Stimulated activated CD4-positive, alpha-beta T cell treated with anti-CD3 and anti-CD28 coated beads, Interleukin-4, amount 100 ng/mL, for 24 hours (primary cell): ENCODE data around the gene EPAS1.
"Not testable (repeated sequence)": the region's sequence is repeated elsewhere in the genome, so short reads cannot be mapped to it uniquely, and the experiment has no call there.

Experiments
- DNase-seq: peaks from one replicate; pipeline ENCODE4 v3.0.0-alpha.2; 2020

Gene EPAS1

DNA sequence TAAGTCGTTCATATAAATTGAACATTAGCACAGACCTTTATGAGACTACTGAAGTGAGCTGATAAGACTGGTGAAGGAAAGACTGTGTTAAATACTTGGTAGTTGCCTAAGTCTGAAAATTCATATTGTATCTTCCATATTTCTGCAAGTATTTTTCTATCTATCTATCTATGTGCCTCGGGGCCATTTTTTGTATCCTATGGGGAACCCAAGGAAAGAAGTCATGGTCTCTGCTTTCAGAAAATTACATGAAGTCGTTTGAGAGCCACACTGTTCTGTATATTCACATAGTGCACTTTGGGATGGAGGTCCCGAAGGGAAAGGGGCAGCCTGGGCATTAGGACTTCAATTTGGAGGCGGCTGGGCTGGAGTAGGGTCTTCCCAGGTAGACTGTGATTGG lies 89.6 kb downstream of the EPAS1 start:
- no peak for DNase-seq

DNA sequence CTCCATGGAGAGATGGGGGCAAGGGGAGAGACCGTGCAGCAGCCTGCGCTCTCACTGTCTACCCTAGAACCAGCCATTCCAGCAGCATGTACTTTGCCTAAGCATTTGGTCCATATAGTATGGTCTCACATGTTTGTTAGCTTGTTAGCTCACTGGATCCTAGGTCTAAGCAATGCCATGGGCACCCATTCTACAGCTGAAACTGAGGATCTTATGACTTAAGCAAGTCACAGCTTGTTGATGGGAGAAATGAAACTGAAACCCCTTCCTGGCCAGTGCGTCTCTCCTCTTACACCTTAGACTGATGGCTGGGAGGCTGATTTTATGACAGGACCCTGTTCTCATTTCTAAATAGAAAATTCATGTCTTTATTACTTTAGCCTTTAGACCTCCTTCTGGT lies 90.1 kb downstream of the EPAS1 start:
- DNase-seq: no peak

DNA sequence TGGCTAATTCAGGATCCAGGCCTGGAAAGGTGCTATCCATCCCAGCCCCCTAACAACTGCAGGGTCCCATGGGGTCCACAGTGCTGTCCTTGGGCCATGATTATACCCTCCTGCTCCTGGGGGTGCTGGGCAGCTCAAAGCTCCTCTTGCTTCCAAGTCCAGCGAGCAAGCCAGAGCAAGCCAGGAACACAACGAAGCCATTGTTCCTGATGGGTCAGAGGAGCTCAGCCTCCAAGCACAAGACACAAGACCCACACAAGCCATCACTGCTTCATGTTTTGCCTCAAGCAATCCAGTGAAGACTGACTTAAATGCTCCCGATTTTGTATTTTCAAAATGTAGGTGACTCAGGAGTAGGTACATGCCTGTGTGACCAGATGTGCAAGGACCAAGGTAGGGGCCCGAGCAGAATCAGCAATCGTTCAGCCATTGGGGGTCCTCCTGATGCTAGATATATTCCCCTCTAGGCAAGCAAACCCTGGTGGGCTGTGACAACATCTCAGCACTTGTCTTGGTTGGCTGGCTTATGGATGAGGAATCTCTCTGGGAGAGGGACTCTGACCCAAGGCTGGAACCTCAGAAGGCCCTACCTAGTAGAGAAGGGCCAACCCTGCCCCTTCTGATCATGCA lies 90.8 kb downstream of the EPAS1 start:
- no peak for DNase-seq

DNA sequence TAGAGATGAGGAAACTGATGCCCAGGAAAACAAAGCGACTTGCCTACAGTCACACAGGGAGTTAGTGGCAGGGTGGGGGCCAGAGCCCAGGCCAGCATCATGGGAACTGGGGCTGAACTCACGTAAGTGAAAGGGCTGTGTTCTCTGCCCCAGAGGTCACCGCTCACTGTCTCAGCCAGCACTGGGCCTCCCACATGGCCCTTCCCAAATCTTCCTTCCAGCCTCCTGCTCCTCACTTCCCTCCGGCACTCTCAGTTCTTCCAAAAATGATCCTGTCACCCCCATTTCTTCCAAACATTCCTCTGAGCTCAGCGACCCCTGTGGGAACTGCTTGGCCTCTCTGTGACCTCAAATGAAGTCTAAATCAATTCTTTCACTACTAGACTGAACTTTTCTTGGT lies 91.7 kb downstream of the EPAS1 start:
- DNase-seq: no peak

DNA sequence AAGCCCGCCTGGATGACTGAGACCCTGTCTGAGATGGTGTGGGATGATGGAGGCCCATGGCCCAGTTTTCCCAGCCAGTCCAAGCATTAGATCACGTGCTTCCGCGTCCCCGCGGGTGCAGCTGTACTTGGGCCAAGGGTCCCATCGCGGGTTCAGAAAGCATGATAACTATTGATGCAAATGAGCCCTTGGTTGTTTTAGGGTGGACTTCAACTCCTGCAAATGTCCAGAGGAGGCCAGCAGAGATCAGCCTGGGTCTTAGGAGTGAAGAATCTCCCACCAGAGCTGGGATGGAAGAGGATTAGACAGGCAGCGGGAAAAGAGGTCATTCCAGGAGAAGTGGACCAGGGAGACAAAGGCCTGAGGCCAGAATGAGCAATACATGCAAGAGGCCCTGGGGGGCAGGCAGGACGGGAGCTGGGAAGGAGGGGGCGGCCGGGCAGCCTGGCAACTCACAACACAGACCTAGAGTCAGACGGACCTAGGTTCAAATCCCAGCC lies 92.3 kb downstream of the EPAS1 start:
- no peak for DNase-seq

DNA sequence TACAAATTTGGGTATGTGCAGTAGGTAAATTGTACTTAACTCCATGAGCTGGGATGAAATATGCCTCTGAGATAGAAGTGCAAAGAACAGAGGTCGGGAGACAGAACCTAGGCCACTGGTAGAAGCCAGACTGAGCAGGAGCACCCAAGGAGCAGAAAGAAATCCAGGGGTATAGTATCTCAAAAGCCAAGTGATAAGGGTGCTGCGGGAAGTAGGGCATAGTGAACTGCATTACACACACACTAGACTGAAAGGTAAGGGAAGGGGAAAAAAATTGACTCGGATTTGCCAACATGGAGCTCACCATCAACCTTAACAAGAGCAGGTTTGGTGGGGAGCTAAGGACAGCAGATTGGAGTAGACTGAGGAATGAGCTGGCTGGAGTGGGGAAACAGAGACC lies 92.8 kb downstream of the EPAS1 start:
- DNase-seq: no peak

DNA sequence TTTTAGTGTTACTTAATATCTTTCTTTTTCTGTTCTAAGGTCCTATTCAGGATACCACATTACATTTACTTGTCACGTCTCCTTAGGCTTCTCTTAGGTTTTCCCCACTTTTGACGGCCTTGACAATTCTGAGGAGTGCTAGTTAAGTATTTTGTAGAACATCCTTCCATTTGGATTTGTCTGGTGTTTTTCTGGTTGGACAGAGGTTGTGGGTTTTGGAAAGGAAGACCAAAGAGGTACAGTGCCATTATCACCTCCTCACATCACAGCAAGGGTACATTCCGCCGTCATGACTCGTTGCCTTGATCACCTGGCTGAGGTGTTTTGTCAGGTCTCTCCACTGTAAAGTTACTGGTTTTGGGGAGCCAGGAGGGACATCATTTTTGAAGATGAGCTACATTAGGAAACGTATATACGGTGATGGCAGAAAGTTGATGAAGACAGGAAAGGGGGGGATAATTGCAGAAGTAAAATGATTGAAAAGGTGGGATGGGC lies 93.7 kb downstream of the EPAS1 start:
- no peak for DNase-seq

DNA sequence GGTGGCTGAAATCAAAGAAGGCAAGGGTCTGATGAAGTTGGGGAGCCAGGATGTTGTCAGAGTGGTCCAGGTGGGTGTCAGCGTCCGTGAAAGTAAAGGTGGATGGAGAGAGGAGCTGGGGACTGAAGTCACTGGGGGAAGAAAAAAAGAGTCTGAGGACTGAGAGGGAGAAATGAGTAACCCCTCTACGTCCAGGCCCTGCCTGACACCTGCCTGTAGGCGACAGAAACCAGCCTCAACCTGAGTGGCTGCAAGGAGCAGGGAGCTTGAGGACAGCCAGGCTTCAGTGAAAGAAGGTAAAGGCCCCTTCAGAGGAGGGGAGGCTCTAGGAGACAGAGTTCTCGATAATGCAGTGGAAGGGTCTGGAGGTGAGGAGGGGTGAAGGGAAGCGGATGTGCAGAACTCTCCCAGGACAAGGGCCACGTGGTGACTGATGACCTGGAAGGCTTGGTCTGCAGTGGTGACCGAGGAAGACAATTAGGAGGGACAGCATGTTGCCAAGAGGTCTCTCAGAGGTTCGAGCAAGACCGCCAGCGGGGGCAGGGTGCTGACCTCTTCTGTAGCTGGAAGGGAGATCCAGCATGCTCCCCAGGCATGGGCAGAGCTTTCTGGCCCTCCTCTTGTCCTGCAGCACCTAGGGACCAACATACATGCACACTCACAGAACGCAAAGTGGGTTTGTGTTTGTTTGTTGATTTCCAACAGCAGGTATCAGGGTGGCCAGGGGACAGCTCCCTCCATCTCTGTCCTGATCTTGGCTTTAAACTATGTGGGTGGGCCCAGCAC lies 95.5 kb downstream of the EPAS1 start:
- no peak for DNase-seq

DNA sequence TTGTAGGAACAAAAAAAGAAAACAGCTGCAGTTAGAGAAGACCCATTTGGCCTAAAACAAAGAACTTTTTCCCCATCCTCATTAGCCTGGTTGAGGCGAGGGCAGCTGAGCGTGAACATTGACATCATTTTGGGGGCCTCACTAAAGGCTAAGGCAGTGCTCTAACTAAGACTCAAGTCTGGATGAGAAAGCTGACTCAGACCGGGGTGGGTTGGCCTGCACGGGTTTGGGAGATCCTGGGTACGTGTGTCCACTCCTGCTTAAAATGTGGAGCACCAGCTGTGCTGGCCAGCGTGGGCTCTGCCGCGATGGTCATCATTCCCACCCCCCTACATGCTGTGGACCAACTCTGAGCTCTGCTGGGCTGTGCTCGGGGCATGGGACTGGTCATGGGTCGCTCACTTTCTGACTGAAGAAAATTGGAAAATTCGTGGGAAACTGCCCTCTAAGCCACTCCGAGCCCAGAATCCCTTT lies 96.2 kb downstream of the EPAS1 start:
- DNase-seq: no peak

DNA sequence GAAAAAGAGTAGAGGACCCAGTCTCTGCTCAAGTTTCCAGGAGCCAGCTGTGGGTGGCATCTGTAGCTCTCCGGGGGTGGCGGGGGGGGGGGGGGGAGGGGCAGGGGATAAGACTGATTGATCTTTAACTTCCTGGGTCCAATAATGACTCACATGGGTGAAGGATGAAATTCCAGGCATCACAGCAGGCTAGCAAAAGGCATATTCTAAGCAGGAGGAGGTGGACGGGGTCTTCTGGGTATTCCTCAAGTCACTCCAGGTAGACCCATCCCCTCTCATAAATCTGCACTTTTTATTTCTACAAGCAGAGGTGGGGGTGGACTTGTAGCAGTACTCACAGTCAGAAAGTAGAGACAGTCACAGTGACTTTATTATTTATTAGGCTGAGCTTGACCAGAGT lies 96.7 kb downstream of the EPAS1 start:
- DNase-seq: no peak

DNA sequence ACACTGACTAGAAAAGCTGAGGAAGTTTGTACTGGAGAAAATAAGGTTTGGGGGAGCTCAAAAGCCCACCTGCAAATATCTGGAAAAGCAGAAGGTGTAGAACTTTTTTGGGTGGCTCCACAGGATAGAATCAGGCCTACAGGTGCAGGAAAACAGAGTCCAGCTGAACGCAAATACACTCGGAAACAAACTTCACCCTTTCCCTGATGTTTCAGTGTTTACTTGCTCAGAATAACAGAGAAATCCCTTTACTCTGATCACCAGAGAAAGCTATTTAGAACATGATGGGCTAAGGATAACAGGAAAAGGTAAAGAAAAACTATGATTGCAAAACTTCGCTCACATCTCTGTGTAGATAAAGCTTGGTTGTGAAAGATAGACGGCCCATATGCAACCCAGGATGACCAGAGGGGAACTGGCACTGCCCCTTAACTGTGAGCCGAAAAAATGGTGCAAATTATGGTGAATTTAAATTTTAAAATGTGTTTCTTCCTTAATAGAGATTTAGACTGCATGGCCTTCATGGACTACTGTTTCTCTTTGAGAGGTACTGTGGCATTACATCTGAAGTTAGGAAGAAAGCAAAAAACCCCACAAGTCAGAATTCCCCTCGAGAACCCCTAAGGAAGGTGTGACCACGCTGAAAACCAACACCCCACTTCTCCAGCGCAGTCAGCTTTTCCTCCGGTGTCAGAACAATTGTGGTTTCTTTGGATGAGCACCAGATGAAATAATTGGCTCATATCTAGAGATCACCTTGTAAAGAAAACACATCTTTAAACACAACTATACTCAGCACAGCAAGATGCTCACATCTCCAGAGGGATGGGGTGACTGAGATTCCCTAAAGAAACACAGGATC lies 97.7 kb downstream of the EPAS1 start:
- DNase-seq: no peak

DNA sequence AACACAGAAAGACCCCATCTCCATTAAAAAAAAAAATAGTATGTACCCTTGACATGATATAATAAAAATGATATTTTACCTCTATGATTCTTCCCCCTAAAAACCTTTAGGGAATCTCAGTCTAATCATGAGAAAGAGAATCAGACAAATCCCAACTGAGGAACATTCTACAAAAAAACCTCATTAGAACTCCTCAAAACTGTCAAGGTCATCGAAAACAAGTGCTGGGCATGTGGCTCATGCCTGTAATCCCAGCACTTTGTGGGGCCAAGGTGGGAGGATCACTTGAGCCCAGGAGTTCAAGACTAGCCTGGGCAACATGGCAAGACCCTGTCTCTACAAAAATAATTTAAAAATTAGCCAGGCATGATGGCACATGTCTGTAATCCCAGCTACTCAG lies 98.5 kb downstream of the EPAS1 start:
- not testable (repeated sequence) for DNase-seq

DNA sequence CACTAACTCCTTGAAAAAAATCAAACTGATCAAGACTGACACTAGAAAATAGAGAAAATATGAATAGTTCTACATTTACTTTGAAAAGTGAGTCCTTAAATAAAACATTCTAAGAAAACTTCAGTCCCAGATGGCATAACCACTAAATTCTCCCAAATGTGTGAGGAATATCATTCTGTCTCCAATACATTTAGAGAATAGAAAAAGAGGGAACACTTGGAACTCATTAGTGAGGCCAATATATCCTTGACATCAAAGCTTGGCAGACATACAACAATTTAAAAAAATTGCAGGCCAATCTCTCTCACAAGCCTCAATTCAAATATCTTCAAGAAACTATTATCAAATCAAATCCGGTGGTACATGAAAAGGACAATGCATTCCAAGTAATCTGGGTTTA lies 102.8 kb downstream of the EPAS1 start:
- no peak for DNase-seq

DNA sequence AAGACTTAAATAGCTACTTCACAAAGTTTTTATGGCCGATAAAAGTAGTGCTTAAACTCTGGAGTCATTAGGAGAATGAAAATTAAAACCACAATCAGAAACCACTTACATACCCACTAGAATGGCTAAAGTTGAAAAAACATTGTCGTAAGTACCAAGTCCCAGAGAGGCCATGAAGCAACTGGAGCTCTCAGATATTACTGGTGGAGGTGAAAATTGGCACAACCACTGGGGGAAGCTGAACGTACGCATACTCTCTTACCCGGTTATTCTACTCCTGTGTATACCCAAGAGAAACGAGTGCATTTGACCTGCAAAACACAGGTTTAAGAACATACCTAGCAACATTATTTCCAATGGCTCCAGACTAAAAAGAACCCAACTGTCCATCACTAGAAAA lies 105.7 kb downstream of the EPAS1 start:
- no peak for DNase-seq

DNA sequence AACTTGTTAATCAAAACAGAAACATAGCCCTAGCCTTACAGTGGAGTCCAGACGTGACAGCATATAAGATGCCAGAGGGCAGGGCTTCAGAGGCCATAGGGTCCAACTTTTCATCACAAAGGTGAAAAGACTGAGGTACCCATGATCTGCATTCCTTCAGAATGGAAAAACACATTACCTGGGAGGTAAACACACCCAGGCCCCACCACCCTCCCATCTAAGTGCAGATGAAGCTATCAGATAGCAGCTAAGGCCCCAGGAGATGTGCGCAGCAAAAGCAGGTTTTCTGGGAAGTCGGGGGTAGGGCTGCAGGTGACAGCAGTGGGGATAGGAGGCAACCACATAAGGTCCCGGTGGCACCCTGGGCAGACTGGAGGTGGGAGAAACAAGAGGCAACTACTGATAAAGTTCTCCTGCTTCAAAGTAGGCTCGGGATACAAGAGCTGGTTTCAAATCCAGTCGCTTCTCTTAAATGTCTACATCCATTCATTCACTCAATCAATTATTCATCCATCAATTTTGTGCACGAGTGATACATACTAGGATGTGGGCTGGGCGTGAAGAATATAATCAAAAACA lies 107.1 kb downstream of the EPAS1 start:
- DNase-seq: no peak

DNA sequence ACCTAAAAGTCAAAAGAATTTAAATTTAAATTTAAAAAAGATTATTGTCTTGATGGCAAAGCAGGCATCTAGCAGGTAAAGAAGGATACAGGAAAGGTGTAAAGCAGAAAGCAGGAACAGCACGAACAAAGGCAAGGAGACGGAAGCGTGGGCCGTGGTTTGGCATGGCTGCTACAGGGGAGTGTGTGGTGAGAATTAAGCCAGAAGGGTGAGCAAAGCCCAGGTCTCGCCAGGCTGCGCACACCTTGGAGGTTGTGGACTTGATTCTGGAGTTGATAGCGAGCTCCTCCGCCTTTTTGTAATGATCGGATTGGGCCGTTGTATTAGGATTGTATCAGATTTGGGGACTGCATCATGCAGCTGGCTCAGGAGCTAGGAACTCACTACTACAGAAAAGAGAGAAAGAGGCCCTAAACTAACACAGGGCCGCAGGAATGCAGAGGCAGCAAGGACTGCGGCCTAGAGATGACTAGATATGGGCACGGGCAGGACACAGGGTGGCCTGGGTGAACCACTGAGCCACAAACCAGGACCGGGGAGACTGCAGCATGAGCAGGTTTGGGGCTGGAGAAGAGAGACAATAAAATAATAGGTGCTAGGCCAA lies 110.7 kb downstream of the EPAS1 start:
- no peak for DNase-seq

DNA sequence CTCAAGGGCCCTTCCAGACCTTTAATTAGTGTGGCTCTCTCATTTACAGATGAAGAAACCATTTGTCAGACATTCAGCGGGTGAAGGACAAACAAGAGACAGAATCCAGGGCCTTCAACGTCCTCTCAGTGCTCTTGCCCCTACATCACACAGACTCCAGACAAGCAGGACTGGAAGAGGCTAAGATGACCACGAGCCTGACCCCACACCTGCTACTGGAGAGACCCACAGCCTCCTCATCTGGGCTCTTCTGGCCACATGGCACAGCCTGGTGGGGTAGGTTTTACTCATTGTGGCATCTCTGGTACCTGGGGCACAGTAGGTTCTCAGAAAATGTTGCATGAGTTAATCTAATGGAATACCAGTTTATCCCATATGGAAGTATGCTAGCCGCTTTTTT lies 112.5 kb downstream of the EPAS1 start:
- DNase-seq: no peak

DNA sequence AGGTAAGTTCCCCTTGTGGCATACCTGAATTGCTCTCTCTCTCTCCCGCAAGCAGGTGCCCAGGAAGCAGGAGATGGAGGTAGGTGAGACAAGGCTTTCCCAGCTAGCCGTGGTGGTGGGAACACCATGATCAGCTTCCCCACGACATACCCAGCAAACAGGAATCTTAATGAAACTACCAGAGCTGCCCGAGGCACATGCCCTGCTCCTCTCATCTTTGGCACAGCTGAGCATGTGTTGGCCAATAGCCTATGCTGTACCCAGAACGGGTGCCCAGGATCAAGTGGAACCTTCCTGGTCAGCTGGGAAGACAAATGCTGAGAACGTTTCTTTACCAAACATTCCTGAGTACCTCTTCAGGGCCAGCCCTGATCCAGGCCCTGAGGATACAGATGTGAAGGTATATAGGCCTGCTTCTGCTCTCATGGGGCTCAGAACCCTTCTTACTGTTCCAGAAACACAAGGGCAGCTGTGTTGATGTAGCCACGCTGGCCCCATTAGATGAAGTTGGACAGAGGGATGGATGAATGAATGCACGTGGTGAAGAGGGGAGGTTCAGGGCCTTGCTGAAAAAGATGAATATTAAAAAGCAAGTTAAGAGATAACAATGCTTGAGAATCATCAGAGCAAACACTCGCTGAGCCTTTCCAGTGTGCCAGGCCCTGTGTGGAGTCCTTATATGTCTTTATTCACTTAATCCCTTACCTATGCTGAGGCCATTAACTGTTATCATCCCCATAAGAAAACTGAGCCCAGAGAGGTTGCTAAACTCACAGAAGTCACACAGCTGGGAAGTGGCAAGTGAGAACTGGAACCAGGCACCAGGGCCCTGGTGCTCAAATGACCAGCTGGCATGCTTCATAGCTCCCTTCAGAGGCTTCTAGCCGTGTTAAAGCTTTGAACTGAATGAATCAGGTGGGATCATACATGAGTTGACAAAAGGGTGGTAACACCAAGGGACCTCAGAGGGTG lies 113.4 kb downstream of the EPAS1 start:
- no peak for DNase-seq

DNA sequence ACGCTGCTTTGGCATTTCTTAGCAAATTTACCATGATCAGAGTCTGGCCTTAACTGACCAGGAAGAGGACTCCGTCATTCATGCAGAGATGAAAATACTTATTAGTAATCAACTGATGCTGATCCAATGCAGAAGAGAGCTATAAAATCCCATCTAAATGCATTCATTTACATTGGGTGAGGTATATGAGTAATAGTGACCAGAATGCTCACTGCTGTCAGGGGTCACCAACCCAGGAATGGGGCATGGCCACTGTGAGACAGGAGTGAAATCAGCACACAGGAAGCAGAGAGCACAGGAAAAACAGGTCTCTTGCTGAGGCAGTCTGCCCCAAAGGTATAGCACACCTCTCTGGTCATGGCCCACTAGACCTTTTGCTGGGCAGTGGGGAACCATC lies 114.0 kb downstream of the EPAS1 start:
- DNase-seq: no peak

DNA sequence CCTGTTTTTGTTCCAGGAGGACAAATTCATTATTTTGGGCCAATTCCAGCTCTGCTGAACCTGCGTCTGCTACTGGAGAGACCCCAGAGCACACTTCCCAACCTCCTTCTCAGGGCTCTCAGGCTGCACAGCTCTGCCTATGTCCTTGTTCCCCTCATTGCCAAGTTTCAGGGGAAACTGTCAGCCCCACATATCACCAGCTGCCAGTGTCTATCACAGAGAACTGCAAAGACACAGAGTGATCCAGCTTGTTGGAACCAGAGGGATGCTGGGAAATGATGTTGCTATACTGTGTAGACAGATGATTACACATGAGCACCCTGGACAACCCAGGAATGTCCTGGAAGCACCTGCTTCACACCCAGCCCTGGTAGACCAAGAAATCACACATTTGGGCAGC lies 114.8 kb downstream of the EPAS1 start:
- DNase-seq: no peak

DNA sequence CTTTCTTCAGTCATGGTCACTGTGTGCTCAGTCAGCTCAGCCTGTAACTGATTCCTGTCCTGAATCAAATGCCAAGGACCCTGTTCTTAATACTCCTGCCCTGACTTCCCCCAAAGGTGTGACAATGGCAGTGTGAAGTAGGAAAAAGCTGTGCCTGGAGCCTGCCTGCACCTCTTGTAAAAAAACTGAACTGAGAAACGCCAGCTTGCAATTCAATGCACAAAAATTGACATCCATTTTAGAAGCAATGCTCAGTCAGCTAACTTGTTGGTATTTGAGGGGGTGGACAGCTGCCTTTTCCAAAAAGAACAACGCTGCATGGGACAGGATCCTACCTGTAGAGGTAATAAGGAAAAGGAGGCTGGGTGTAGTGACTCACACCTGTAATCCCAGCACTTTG lies 115.9 kb downstream of the EPAS1 start:
- no peak for DNase-seq
